ENCODE results near the gene HSPB9.

DNA sequence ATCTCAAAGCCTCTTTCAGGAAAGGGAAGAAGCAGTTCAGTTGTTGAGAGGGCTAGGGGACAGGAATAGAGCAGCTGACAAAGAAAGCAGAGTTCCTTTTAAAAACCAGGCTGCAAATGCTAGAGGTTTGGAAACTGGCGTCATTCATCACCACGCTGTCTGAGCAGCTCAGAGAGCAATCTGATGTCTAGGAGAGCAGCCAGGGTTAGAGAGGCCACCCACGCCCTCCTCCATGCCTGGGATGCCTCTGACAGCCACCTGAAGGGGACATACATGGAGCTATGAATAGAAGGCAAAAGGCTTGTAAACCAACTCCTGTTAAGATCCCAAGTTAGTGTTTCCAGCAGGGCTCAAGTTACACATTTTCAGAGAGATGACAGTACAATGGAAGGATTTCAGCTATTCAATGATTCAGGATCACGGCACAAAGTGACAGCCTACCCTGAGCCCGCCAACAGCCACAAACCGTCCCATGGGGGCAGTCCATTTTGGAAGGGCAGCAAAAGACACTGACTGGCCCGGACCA, 19.8 kb downstream of the HSPB9 start:
- TF ChIP-seq EZH2 (IDR thresholded peaks at IDR 0.05; ENCODE audit: insufficient read depth, low read length), result no peak
- TF ChIP-seq, protein P1, sequence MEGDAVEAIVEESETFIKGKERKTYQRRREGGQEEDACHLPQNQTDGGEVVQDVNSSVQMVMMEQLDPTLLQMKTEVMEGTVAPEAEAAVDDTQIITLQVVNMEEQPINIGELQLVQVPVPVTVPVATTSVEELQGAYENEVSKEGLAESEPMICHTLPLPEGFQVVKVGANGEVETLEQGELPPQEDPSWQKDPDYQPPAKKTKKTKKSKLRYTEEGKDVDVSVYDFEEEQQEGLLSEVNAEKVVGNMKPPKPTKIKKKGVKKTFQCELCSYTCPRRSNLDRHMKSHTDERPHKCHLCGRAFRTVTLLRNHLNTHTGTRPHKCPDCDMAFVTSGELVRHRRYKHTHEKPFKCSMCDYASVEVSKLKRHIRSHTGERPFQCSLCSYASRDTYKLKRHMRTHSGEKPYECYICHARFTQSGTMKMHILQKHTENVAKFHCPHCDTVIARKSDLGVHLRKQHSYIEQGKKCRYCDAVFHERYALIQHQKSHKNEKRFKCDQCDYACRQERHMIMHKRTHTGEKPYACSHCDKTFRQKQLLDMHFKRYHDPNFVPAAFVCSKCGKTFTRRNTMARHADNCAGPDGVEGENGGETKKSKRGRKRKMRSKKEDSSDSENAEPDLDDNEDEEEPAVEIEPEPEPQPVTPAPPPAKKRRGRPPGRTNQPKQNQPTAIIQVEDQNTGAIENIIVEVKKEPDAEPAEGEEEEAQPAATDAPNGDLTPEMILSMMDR (IDR thresholded peaks at IDR 0.05; ENCODE audit: insufficient read depth, low read depth, low read length), result no peak
